ENCODE measurements around the gene ATPAF2.

DNA sequence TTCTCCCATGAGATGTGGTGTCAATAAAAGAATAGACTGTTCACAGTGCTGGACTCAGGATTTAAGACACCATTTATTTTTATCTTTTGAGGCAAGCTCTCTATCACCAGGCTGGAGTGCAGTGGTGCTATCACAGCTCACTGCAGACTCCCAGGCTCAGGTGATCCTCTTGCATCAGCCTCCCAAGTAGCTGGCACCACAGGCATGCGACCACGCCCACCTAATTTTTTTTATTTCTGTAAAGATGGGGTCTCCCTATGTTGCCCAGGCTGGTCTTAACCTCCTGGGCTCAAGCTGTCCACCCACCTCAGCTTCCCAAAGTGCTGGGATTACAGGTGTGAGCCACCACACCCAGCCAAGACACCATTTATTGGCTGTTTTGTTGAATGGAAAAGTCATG lies 30.1 kb upstream of the ATPAF2 start:
- TF ChIP-seq, protein P1, sequence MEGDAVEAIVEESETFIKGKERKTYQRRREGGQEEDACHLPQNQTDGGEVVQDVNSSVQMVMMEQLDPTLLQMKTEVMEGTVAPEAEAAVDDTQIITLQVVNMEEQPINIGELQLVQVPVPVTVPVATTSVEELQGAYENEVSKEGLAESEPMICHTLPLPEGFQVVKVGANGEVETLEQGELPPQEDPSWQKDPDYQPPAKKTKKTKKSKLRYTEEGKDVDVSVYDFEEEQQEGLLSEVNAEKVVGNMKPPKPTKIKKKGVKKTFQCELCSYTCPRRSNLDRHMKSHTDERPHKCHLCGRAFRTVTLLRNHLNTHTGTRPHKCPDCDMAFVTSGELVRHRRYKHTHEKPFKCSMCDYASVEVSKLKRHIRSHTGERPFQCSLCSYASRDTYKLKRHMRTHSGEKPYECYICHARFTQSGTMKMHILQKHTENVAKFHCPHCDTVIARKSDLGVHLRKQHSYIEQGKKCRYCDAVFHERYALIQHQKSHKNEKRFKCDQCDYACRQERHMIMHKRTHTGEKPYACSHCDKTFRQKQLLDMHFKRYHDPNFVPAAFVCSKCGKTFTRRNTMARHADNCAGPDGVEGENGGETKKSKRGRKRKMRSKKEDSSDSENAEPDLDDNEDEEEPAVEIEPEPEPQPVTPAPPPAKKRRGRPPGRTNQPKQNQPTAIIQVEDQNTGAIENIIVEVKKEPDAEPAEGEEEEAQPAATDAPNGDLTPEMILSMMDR (IDR thresholded peaks at IDR 0.05 in 2 of 3, conservative IDR thresholded peaks at IDR 0.05 in 1 of 3; ENCODE audit: borderline replicate concordance in 1 of 3, insufficient read depth in 1 of 3, low read depth in 2 of 3, low read length in 2 of 3) = no peak
- TF ChIP-seq YY1 (IDR thresholded peaks at IDR 0.05; ENCODE audit: extremely low read depth, insufficient replicate concordance, low read depth, low read length) = no peak
- no peak for TF ChIP-seq SIN3A (IDR thresholded peaks at IDR 0.05; ENCODE audit: low read depth)
